Stimulated activated CD4-positive, alpha-beta T cell treated with anti-CD3 and anti-CD28 coated beads, Interleukin-1b, Interleukin-23, amount 100 ng/mL, for 1 hour (primary cell): Measurements from ENCODE around the gene HHIPL2.

Source experiments
- DNase-seq, 2 donors: peaks; one replicate each; pipeline ENCODE4 v3.0.0-alpha.2; 2020; ENCODE audit warnings: low read depth in 2 of 2

Gene HHIPL2

DNA sequence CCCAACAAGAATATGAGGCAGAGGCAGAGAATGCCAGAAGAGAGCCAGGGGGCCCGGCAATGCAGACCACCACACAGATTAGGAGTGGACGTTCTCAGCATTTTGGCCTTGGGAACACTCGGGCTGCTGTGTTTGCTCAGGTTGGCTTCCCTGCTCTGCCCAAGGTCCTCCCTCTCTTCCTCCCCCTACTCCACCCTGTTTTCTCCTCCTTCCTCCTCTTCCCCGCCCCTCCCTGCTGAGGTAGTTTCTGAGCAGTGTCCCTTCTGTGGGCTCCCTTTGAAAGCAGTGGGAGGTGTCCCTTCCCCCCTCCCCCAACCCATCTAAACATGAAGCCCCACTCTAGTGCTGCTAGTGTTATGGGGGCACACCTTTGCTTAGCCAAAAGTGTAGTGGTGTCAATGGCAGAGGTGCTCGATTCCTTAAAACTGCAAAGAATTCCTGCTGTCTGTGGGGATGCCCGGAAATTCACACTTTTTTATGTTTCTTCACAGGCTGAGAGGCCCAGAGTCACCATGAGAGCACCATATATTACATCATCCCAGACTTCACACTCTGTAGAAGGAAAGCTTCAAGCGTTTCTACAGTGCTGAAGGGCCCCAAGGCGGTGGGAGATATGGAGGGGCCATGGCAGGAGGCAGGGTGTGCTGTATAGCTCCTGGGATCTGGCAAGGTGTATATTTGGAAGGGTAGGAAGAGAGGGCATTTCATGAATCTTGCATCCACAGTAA, at the start of gene HHIPL2:
Gene HHIPL2 (minus strand): TSS at position 161 of the 728 bp plus-strand sequence. CDS start 60 bp downstream, at position 101.
- no peak for DNase-seq

DNA sequence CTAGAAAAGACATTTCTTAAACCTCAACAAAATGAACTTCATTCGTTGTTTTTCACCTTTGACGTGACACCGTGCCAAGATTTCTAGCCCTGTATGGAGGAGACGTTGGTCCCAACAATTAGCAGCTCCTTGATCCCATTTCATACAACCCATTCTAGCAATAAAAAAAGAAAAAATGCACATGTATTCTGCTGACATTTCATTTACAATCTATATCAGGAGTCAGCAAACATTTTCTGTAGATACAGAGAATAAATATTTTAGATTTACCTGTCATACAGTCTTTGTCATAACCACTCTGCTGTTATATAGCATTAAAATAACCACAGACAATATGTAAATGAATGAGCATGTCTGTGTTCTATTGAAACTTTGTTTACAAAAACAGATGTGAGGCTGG, 48.8 kb upstream of the HHIPL2 start:
- DNase-seq: no peak

DNA sequence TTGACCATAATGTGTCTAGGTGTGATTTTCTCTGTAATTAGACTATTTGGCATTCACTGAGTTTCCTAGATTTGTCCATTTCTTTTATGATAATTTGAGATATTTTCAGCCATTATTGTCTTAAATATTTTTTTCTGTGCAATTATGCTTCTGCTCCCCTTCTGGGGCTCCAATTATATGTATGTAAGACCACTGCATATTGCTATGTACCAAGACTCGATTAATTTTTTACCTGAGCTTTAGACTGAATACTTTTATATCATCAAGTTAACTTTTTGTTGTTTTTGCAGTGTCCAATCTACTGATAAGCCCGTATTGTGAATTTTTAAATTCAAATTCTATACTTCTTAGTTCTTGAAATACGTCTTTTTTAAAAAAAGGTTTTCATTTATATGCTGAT, 46.9 kb upstream of the HHIPL2 start:
- DNase-seq: no peak

DNA sequence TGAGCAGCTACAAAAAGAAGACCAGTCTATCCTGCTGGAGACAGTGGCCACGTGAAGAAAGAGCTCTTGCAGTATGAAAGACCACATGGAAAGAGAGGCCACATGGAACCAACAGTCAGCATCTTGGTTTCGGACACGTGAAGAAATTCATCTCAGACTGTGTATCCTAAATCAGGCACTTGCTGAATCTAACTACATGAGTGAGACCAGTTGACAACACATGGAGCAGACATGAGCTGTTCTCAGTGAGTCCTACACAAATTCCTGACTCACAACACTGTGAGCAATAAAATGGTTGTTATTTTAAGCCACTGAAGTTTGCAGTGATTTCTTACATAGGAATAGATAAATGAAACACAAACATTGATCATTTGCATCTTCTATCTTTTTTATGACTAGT, 44.3 kb upstream of the HHIPL2 start:
- no peak for DNase-seq

DNA sequence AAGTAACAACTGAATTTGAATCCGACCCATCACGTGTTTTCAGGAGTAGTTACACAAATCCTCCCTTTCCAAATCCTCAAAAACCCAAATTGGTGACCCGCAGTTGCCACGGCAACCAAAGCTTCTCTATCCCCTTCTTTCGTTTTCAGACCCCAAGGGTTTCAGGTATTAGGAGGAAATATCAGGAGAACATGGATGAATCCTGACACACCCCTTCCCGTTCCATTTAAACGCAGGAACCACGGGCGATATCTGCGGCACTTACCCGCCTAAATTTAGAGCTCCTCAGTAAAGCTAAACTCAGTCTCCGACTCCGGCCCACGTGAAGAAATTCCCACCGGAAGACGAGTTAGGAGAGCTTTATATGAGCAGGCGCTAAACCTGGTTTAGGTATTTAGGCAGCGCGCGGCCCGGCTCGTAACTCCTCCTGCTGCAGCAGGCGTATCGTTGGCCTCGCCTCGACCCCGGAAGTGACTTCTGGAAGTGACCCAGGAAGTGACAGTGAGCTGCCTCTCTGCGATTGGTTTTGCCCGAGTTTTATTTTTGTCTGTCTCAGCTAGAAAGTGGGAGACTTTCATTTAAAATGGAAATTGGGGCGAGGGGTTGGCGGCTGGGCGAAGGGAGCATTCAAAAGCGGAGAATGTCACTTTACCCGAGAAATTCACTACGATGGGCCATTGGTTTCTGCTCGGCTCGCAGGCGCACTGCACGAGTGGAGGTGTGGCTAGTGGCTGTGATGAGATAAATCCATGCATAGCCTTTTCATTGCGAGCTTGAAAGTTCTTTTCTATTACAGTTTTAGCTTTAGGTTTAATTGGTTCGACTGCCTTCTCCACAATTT, 41.8 kb upstream of the HHIPL2 start, which contains the start of gene TAF1A:
Gene TAF1A (minus strand): TSS at position 472 of the 841 bp plus-strand sequence.
- peak; percentile 50 to 59 for DNase-seq

DNA sequence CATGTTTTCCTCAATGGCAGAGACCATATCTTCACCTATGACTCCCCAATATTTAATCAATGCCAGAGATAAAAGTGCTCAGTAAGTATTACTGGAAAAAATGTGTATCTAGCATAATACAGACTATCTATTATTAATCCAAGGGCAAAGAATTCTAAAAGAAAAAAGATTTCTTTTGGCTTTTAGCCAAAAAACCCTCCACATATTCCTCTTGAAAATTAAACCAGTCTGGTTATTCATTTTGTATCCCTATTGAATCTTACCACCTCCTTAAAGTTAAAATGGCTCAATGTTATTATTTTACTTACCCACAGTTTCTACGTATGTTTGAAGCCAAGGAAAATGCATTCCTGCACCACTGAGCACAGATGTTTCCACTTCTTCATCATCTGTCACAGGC, 40.2 kb upstream of the HHIPL2 start:
- no peak for DNase-seq

DNA sequence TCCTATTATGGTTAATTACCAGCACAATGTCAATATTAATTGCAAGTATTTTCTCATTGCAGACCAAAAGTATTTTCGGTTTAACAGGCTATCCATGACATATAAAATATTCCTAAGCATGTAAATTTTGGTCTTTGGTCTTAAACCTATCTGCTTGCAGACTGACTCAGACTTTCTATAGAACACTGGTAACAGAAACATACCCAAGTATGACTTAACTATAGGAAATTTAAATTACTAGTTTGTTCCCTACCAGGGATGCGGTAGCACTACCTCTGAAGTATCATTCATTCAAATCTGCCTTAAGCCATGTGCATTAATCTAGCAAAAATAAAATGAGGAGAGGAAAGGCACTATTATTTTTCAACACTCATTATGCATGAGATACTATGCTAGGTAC, 38.9 kb upstream of the HHIPL2 start:
- no peak for DNase-seq

DNA sequence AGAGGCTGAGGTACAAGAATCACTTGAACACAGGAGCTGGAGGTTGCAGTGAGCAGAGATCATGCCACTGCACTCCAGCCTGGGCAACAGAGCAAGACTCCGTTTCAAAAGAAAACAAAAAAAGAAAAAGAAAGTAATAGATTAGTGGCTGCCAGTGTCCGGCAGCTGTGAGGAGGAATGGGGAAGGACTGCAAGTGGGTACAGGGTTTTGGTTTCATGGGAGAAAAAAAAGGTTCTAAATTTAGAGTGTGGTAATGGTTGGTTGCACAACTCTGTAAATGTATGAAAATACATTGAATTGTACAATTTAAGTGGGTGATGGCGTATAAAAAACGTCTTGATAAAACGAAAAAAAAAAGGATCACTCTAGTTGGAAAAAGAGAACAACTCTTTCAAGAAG, 35.2 kb upstream of the HHIPL2 start:
- no peak for DNase-seq

DNA sequence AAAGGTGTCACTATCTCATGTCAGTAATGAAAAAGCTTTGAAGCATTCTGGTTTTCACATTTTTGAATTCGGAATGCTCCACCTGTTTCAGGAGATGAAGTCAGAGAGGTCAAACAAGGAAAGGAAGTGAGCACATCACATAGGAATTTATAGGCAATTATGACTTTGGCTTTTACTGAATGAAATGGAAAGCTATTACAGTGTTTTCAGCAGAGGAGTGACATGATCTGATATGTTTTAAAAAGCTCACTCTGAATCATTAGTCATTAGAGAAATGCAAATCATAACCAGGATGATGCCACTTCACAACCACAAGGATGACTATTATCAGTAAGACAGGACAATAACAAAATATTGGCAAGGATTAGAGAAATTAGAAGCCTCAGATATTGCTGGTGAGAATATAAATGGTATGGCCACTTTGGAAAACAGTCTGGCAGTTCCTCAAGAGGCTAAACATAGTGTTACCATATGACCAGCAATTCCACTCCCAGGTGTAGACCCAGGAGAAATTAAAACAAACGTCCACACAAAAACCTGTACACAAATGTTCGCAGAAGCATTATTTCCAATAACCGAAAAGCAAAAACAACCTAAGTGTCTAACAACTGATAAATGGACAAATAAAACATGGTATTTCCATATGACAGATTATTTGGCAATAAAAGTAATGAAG, 34.3 kb upstream of the HHIPL2 start:
- no peak for DNase-seq

DNA sequence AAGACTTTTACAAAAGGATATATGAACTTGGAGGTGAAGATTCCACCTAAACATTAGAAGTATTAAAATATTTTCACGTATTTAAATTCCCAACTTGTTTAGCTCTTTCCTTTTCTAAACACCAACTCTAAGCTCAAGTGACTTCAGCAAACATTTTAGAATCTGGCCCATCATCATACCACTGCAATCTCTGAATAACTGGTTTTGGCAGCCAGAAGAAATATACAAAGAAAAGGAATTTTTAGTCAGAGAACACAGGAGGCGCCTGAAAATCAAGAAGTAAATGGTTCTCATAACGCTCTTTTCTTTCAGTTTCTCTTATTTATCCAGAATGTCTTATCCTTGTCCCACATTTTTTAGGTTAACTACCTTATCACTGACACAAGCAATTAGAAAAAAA, 31.4 kb upstream of the HHIPL2 start:
- no peak for DNase-seq

DNA sequence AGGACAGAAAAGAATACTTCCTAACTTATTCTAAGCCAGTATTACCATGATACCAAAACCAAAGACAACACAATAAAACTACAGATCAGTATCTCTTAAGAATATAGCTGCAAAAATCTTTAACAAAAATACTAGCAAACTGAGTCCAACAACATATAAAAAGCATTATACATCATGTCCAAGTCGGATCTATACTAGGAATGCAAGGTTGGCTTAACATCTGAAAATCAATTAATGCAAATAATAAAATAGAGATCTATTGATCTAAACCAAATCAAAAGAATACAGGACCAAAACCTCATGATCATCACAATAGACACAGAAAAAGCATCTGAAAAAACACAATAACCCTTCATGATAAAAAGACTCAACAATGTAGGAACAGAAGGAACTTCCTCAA, 22.9 kb upstream of the HHIPL2 start:
- no peak for DNase-seq

DNA sequence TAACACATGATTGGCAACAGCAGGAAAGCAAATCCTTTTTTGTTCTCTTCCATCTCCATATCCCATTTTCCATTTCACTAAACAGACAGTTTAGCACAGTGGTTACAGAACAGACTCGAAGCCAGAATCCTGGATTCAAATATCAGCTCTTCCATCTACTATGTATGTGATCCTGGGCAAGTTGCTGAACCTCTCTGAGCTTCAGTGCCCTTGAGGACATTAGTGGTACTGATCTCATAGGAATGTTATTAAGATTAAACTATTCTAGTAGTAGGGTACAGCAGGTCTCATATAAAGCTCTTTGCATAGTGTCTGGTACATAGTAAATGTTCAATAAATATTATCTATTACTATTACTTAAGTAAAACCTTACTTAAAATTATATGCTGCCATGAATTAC, 13.8 kb upstream of the HHIPL2 start:
- no peak for DNase-seq

DNA sequence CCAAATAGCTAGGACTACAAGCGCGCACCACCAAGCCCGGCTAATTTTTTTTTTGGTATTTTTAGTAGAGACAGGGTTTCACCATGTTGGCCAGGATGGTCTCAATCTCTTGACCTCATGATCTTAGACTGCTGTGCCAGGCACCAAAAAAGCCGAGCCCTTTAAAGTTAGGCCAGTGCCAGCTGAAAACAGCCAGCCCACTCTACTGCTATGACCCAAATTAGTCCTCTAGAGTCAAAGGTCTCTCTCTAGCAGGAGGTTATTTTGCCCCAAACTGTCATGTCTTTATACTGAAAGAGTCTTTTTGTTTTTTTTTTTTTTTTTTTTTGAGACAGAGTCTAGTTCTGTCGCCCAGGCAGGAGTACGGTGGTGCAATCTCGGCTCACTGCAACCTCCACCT, 9.7 kb upstream of the HHIPL2 start:
- DNase-seq: no peak

DNA sequence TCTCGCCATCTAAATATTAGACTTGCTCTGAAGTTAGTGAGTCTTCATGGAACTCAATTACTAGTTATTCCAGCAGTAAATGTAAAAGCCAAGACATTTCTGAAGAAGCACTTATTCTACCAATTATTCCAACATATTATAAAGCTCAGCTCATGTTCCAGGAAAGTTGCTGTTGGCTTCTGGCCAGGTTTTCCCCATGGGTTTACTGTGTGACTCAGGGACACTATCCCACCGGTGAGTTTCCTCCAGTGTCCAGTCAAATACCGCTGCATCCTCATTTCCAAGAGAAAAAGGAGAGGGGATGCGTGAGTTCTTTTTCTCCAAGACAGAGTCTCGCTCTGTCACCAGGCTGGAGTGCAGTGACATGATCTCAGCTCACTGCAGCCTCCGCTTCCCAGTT, 9.2 kb upstream of the HHIPL2 start:
- no peak for DNase-seq

DNA sequence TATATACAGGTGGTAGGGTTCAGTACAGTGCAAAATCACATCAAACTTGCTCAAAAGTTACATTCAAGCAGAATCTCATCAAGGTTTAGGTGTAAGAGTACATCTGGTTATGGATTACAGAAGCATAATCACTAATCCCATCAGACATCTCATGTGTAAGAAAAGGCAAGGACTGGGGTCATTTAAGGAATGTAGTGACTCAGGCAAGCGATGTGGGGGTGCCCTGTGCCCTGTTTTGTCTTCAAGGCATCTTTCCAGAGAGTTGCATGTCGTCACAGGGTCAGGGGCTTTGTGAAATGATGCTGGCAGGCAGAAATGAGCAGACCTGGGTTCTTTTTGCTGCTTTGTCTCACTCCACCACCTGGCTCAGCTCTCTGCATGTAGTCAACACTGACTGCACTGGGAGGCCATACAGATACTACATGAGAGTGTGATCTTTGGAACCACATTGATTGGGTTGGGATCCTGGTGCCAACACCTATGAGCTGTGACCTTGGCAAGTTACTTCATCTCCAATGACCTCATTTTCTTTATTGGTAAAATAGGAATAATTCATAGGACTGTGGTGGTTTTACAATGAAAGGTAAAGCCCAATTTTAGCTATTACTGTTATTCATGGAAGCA, 8.2 kb upstream of the HHIPL2 start:
- DNase-seq: no peak

DNA sequence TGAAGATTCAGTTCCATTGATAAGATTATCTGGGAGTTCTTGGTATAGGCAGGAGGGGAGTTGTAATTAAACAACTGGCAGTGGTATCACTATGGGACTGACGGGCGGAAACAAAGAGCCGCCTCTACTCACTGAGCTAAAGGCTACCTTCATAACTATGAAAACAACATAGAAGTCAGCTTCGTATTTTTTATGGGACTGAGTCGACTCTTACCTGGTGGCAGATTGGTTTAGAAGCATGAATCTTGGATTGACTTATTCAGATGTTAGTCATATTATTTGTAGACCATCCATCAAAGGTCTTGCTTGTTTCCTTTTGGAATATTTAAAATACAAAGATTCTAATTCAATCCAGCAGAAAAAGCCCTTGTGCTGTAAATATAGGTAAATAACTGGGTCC, 6.3 kb upstream of the HHIPL2 start:
- no peak for DNase-seq

DNA sequence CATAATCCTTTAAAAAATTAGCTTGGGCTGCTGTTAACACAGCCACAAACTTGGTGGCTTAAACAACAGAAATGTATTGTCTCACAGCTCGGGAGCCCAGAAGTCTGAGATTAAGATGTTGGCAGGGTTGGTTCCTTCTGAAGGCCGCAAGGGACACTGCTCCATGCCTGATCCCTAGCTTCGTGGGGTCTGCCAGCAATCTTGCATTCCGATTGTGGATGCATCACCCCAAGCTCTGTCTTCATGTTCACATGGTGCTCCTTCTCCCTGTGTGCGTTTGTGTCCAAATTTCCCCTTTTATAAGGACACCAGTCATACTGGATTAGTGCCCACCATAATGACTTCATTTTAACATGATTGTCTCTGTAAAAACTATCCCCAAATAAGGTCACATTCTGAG, 5.0 kb upstream of the HHIPL2 start:
- DNase-seq: no peak

DNA sequence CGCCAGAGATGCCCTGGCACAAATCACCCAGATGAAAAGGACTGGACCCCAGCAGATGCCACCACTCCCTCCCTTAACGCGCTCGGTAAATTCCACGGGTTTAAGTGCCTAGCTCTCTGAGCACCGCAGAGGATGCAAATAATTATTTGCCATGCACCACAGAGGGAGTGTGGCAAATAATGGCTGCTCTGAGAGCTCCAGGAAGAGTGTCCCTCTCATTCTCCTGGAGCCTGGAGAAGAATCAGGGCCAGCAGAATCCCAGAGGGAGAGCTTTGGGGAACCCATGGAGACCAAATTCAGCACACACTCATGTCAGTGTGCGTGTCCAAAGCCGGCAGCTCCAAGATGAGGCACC, 667 bp downstream of the HHIPL2 start:
- no peak for DNase-seq

DNA sequence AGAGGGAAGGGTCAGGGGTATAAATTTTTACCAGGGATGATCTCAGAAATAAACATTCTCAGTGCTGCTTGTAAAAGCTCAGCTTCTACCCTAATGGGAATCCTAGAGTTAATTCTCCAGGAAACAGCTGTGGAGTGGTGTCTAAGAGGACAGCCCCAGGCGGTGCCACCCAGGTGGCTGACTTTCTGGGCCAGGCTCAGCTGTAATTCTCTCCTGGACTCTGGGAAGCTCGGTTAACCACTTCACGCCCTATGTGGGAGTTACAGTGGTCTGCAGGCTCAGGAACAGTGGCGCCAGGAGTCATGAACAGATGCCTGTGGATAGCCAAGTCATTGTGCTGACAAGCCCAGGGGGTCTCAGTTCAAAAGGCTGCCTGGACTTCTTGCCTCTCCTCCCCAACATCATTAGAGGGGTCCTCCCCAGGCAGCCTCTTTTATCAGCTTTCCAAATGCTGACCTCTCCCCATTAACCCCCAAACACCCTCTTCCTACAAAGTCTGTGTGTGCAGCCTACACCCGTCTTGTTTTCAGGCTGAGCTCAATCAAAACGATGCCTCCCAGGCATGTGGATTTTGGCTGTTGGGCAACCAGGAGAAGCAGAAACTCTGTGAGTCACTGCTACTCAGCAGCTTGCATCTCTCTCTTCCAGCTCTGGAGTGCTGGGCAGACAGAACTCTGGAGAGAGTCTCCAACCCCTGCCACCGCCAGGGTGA, 1.2 kb downstream of the HHIPL2 start:
- DNase-seq: no peak

DNA sequence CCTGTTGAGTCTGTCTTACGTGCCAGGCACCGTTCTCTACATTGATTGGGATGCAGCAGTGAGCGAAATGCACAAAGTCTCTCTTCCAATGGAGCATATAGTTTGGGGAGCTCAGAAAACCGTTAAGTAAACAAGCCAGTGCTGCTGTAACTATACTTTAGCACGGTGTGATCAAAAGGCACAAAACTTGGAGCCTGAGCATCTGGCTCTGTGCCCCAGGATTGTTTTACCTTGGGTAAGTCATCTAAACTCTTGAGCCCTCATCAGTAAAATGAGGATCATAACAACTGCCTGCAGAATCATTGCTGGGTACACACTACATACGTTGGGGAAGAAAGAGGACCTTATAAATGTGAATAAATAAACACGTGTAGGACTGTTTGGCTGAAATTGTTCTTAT, 1.8 kb downstream of the HHIPL2 start:
- no peak for DNase-seq

DNA sequence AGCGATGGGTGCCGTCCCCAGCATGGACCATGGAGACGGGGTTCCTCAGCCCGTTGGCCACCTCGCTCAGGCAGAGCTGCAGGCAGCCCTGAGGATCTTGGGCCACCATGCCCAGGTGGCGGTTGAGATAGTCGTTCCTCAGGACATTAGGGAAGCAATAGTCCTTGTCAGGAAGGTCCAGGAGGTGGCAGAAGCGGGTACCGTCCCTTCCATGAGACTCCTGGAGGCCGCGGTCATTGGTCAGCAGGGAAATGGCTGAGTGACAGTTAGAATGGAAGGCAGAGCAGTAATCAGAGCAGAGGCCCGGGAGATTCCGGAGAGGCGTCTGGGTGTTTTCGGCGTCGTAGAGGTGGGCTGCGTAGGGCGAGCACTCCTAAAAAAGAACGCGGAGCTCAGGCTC, 4.1 kb downstream of the HHIPL2 start:
- no peak for DNase-seq

DNA sequence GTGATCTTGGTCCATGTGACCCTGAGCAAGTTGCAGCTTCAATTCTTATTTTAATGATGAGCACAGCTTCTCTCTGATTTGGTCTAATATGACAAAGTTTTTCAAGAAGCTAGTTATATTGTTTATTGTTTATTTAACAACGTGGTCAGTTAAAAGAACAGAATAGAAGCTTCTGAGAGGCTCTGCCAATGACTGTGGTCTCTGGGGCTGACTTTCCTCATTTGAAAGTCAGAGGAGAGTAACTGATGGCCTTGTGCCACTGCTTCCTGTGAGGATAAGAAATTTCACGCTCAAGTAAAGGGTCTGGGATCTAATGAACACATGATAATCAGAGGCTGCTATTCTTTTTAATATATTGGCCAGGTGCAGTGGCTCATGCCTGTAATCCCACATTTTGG, 7.3 kb downstream of the HHIPL2 start:
- DNase-seq: no peak
